Fibroblast of lung (primary cell): ENCODE results near the gene MMP13. TPM values are rescaled to one million over a fixed set of nuclear protein-coding genes. Genes with fewer than 3 reads are reported as not detected.

Experiments
- DNase-seq, 2 donors: peaks; one replicate each; pipeline versions ENCODE4 v3.0.0 to v3.0.0-alpha.2; 2010; ENCODE audit warnings: low read depth in 2 of 2
- H2AFZ ChIP-seq: 2 replicates; pipeline ENCODE4 v1.5.1; 2012; ENCODE audit warnings: low read length, control low read depth, inconsistent platforms
- H3K27ac ChIP-seq: 2 replicates; pipeline ENCODE4 v1.5.1; 2011; ENCODE audit warnings: low read length, control low read depth; ENCODE audit not compliant: insufficient read depth
- H3K27me3 ChIP-seq: 2 replicates; pipeline ENCODE4 v1.5.1; 2011; ENCODE audit warnings: mild to moderate bottlenecking, low read length; ENCODE audit not compliant: control insufficient read depth, insufficient read depth
- H3K36me3 ChIP-seq: 2 replicates; pipeline ENCODE4 v1.5.1; 2011; ENCODE audit warnings: low read length; ENCODE audit not compliant: control insufficient read depth, insufficient read depth
- H3K4me1 ChIP-seq: 2 replicates; pipeline ENCODE4 v1.5.1; 2011; ENCODE audit warnings: low read length; ENCODE audit not compliant: control insufficient read depth, insufficient read depth; ENCODE audit errors: extremely low read depth
- H3K4me2 ChIP-seq: 2 replicates; pipeline ENCODE4 v1.5.1; 2011; ENCODE audit warnings: low read length, control low read depth; ENCODE audit not compliant: insufficient read depth; ENCODE audit errors: extremely low read depth
- H3K4me3 ChIP-seq, 4 experiments: fragments of 200-600 bp in 1 of 4; sonication (generic) in 1 of 4; replicated peaks in 1 of 4; 2 replicates each; pipeline ENCODE4 v1.5.1; 2011 to 2016; ENCODE audit warnings: low read length in 4 of 4, low read depth in 3 of 4, mild to moderate bottlenecking in 3 of 4, control low read depth in 2 of 4, inconsistent platforms in 1 of 4, mixed read lengths in 1 of 4; ENCODE audit not compliant: insufficient read depth in 1 of 4; ENCODE audit errors: control extremely low read depth in 1 of 4
- H3K79me2 ChIP-seq: 2 replicates; pipeline ENCODE4 v1.5.1; 2012; ENCODE audit warnings: mild to moderate bottlenecking, low read length, inconsistent platforms; ENCODE audit not compliant: control insufficient read depth, insufficient read depth
- H3K9ac ChIP-seq: 2 replicates; pipeline ENCODE4 v1.5.1; 2011; ENCODE audit warnings: mild to moderate bottlenecking, low read length, control low read depth; ENCODE audit not compliant: insufficient read depth
- H3K9me3 ChIP-seq: 2 replicates; pipeline ENCODE4 v1.5.1; 2012; ENCODE audit warnings: low read depth, low read length; ENCODE audit not compliant: control insufficient read depth, insufficient read depth
- H4K20me1 ChIP-seq: 2 replicates; pipeline ENCODE4 v1.5.1; 2011; ENCODE audit warnings: low read length; ENCODE audit not compliant: control insufficient read depth, insufficient read depth; ENCODE audit errors: extremely low read depth
- EZH2 ChIP-seq: IDR thresholded peaks from 2 replicates; pipeline ENCODE4 v1.5.1; 2012; ENCODE audit warnings: low read length, control low read depth, mild to moderate bottlenecking; ENCODE audit errors: missing control alignments
- polyA plus RNA-seq, 2 donors: library from polyadenylated mRNA; depleted of rRNA in 1 of 2; stranded (reverse) in 1 of 2; unstranded in 1 of 2; fragments of >200 nt; gene quantifications; 2 replicates each; pipeline ENCODE4 v1.2.1, GENCODE V29; 2011 to 2012; ENCODE audit warnings: missing spikeins in 1 of 2
- total RNA-seq: library from RNA; depleted of rRNA; stranded (reverse); fragments of >200 nt; gene quantifications from 2 replicates; pipeline ENCODE4 v1.2.1, GENCODE V29; 2014
- TF ChIP-seq, protein P1 (sequence below), 2 donors: IDR thresholded peaks in 1 of 2; conservative IDR thresholded peaks in 1 of 2; 1 replicate in 1 of 2; 2 replicates in 1 of 2; pipeline ENCODE4 v1.5.1; 2011 to 2012; ENCODE audit warnings: low read length in 2 of 2, control low read depth in 1 of 2, inconsistent platforms in 1 of 2, low read depth in 1 of 2, mild to moderate bottlenecking in 1 of 2

The MMP13 gene
- total and polyA plus RNA-seq, 2 donors (not counting 1 experiment from before 2014, with no cell fraction given) = not detected

DNA sequence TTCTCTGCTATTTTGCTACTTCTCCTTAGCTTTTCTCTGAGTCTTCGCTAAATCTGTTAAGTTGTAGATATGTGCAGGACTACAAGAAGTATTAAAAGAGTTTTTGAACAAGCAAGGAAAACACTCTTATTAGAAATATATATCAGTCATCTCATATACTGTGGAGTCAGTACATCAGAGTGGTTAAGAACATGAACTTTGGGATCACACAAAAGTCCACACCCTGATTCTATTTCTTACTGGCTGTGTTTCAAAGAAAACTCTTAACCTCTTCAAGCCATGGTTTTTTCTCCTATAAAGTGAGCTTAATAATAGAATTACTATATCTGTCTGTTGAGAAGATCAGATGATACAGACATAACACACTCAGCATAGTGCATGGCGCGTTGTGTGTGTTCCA, 29.5 kb downstream of the MMP13 start:
- Histone ChIP-seq H3K4me1 (no peaks in the 10 kb centered on the region), H3K9me3 (no peaks in the 10 kb centered on the region), H3K4me3 (no peak overlapping the region), H3K27ac (no peak overlapping the region), H2AFZ (no peak overlapping the region), H3K4me2 (no peak overlapping the region), H3K27me3 (no peaks in the 10 kb centered on the region), H4K20me1 (no peaks in the 10 kb centered on the region), H3K9ac (no peak overlapping the region), H3K36me3 (no peaks in the 10 kb centered on the region), H3K79me2 (no peaks in the 10 kb centered on the region)
- DNase-seq = no peak
- TF ChIP-seq, protein P1, sequence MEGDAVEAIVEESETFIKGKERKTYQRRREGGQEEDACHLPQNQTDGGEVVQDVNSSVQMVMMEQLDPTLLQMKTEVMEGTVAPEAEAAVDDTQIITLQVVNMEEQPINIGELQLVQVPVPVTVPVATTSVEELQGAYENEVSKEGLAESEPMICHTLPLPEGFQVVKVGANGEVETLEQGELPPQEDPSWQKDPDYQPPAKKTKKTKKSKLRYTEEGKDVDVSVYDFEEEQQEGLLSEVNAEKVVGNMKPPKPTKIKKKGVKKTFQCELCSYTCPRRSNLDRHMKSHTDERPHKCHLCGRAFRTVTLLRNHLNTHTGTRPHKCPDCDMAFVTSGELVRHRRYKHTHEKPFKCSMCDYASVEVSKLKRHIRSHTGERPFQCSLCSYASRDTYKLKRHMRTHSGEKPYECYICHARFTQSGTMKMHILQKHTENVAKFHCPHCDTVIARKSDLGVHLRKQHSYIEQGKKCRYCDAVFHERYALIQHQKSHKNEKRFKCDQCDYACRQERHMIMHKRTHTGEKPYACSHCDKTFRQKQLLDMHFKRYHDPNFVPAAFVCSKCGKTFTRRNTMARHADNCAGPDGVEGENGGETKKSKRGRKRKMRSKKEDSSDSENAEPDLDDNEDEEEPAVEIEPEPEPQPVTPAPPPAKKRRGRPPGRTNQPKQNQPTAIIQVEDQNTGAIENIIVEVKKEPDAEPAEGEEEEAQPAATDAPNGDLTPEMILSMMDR (conservative IDR thresholded peaks at IDR 0.05 in 1 of 2, IDR thresholded peaks at IDR 0.05 in 1 of 2; ENCODE audit: low read depth in 1 of 2, low read length in 2 of 2) = no peak
- TF ChIP-seq EZH2 = no peak

GRCh38 chr11:102924851-102925380, 30.6 kb downstream of the MMP13 start:
- H3K4me3 ChIP-seq = no peak overlapping the region
- no peak overlapping the region for H3K27ac ChIP-seq
- no peak overlapping the region for H2AFZ ChIP-seq
- no peaks in the 10 kb centered on the region for H3K79me2 ChIP-seq
- no peaks in the 10 kb centered on the region for H3K4me1 ChIP-seq
- no peak overlapping the region for H3K4me2 ChIP-seq
- TF ChIP-seq EZH2 = no peak
- TF ChIP-seq, protein P1 (conservative IDR thresholded peaks at IDR 0.05 in 1 of 2, IDR thresholded peaks at IDR 0.05 in 1 of 2; ENCODE audit: low read depth in 1 of 2, low read length in 2 of 2) = no peak
- no peaks in the 10 kb centered on the region for H3K27me3 ChIP-seq
- H3K9me3 ChIP-seq = no peaks in the 10 kb centered on the region
- H3K36me3 ChIP-seq = no peaks in the 10 kb centered on the region
- peak in 1 of 2 donors; percentile 70 for DNase-seq
- H3K9ac ChIP-seq = no peak overlapping the region
- H4K20me1 ChIP-seq = no peaks in the 10 kb centered on the region

- TF ChIP-seq EZH2 = no peak
- TF ChIP-seq, protein P1 (conservative IDR thresholded peaks at IDR 0.05 in 1 of 2, IDR thresholded peaks at IDR 0.05 in 1 of 2; ENCODE audit: low read depth in 1 of 2, low read length in 2 of 2) = no peak
- Histone ChIP-seq H3K4me3 (no peak overlapping the region), H3K27ac (no peak overlapping the region), H3K4me1 (no peaks in the 10 kb centered on the region), H3K79me2 (no peaks in the 10 kb centered on the region), H4K20me1 (no peaks in the 10 kb centered on the region), H3K36me3 (no peaks in the 10 kb centered on the region), H3K27me3 (no peaks in the 10 kb centered on the region), H2AFZ (no peak overlapping the region), H3K9ac (no peak overlapping the region), H3K9me3 (no peaks in the 10 kb centered on the region), H3K4me2 (no peak overlapping the region)
- DNase-seq = no peak
Measured at GRCh38 chr11:102921587-102922220, 33.8 kb downstream of the MMP13 start.
